Left ventricle myocardium inferior (tissue), 1 donor: Measurements from ENCODE around the gene AUTS2. TPM values are rescaled to one million over a fixed set of nuclear protein-coding genes. Genes with fewer than 3 reads are reported as not detected.

Source experiments
- DNase-seq: peaks from one replicate; pipeline ENCODE4 v3.0.0-alpha.2; 2020
- H3K27ac ChIP-seq: fragments of 200-600 bp; replicated peaks from 2 replicates; pipeline ENCODE4 v1.8.0; 2021
- H3K27me3 ChIP-seq: fragments of 200-600 bp; 2 replicates; pipeline ENCODE4 v1.8.0; 2021; ENCODE audit warnings: low read depth
- H3K36me3 ChIP-seq: fragments of 200-600 bp; 2 replicates; pipeline ENCODE4 v1.8.0; 2021
- H3K4me1 ChIP-seq: fragments of 200-600 bp; 2 replicates; pipeline ENCODE4 v1.8.0; 2021
- H3K4me3 ChIP-seq: fragments of 200-600 bp; 2 replicates; pipeline ENCODE4 v1.8.0; 2021; ENCODE audit warnings: mild to moderate bottlenecking, moderate library complexity
- H3K9me3 ChIP-seq: fragments of 200-600 bp; replicated peaks from 2 replicates; pipeline ENCODE4 v1.8.0; 2021
- intact Hi-C: fragments of 100-400 bp; cut with micrococcal nuclease; formaldehyde crosslinking; loops from one replicate; pipeline ENCODE4 v1.11.0; 2022
- total RNA-seq: library from RNA; stranded (reverse); fragmentation: NEBNext Ultra II Directional; extraction: Animal tissue kit (Norgen Biotek cat#: 25700); gene quantifications from one replicate; pipeline ENCODE4 v1.2.1, GENCODE V29; 2021
- TF ChIP-seq, protein P1 (sequence below): fragments of 200-600 bp; IDR thresholded peaks from 2 replicates; pipeline ENCODE4 v1.8.0; 2021; ENCODE audit warnings: antibody characterized with exemption, mild to moderate bottlenecking, borderline replicate concordance
- donor health status: DM: no; HTN: yes; CAD: no; lungs with severe emphysema.

The AUTS2 gene
- total RNA-seq, 1 donor from 2014 or later: 10.5 TPM

DNA sequence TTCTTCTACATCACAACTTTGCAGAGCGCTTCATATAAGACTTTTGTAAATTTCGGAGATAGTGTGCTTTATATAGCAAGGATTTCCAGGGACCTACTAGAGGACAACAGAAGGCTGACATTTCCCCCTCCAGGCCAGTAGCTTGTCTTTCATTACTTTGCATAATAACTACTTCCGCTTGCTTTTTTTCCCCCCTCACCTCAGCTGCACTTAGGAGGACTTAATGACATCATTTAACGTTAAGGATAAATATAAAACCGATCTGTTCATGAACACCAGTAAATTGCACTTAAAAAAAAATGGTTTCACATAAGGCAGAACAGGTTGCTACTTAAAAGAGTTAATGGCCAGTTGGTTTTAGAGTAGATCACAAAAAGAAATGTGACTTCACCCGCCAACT lies 172.3 kb downstream of the AUTS2 start:
- Histone ChIP-seq H3K9me3 (no peaks in the 10 kb centered on the region), H3K36me3 (no peaks in the 10 kb centered on the region), H3K27ac (no peak overlapping the region), H3K4me1 (peaks cover 32% of the 10 kb centered on the region), H3K27me3 (no peaks in the 10 kb centered on the region), H3K4me3 (no peak overlapping the region)
- no peak for DNase-seq
- TF ChIP-seq, protein P1, sequence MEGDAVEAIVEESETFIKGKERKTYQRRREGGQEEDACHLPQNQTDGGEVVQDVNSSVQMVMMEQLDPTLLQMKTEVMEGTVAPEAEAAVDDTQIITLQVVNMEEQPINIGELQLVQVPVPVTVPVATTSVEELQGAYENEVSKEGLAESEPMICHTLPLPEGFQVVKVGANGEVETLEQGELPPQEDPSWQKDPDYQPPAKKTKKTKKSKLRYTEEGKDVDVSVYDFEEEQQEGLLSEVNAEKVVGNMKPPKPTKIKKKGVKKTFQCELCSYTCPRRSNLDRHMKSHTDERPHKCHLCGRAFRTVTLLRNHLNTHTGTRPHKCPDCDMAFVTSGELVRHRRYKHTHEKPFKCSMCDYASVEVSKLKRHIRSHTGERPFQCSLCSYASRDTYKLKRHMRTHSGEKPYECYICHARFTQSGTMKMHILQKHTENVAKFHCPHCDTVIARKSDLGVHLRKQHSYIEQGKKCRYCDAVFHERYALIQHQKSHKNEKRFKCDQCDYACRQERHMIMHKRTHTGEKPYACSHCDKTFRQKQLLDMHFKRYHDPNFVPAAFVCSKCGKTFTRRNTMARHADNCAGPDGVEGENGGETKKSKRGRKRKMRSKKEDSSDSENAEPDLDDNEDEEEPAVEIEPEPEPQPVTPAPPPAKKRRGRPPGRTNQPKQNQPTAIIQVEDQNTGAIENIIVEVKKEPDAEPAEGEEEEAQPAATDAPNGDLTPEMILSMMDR: no peak
- intact Hi-C loops: no loop called here

DNA sequence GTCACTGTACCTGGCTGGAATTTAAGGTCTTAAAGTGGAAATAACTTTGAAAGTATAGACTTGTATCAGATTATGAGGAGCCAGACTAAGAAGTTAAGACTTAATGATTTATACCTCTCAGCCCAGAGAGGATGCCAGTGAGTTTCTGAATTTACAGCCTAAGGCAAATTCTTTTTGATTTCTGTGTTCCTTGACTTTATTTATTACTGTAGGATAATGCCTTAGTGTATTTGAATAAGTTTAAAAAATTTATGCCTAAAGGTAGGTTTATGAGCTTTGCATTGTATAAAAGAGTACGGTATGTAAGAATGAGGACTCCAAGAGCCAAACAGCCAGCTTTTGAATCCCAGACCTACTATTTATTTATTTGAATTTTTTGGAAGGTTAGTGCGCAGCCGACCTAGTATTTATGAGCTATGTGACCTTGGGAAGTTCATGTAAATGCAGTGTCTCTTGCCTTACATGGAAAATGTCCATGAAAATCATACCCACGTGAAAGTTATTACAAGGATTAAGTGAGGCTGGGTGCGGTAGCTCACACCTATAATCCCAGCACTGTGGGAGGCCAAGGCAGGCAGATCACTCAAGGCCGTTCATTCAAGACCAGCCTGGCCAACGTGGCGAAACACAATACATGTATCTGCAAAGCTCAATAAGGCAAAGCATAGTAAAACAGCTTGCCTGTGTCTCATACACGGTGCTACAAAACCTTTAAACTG lies 174.6 kb downstream of the AUTS2 start:
- TF ChIP-seq, protein P1: no peak
- Histone ChIP-seq H3K36me3 (no peaks in the 10 kb centered on the region), H3K27ac (no peak overlapping the region), H3K27me3 (no peaks in the 10 kb centered on the region), H3K4me3 (no peak overlapping the region), H3K4me1 (peaks cover 37% of the 10 kb centered on the region), H3K9me3 (no peaks in the 10 kb centered on the region)
- no peak for DNase-seq
- intact Hi-C loops: no loop called here

DNA sequence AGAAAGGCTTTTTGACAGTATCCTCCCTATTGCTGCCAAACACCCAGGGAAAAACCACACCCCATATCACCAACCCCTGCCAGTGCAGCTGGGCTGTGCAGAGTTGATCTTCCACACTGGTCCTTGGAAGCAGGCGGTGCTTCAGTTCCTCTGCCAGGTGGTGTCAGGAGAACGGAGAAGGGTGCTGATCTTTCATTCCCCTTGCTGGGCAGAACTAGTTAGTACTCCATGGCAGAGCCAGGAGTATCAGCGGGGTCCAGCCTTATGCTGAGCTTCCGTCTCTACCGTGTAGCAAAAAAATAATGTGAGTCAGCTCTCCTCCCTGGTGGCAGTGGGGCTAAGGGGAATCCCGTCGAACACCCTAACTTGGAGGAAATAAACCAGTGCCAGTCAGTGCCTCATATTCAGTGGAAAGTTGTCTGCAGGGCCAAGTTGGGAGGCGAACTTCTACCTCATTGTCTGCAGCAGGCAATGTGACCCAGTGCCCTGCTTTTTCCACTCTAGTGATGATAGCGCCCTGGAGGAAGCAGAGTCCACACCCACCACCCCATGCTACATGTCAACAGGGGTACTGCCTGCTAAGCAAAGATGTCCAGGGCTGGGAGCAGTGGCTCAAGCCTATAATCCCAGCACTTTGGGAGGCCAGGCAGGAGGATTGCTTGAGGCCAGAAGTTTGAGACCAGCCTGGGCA lies 175.4 kb downstream of the AUTS2 start:
- no peaks in the 10 kb centered on the region for H3K9me3 ChIP-seq
- no peaks in the 10 kb centered on the region for H3K27me3 ChIP-seq
- DNase-seq: no peak
- TF ChIP-seq, protein P1: no peak
- no peak overlapping the region for H3K4me3 ChIP-seq
- H3K4me1 ChIP-seq: peaks cover 32% of the 10 kb centered on the region
- no peaks in the 10 kb centered on the region for H3K36me3 ChIP-seq
- H3K27ac ChIP-seq: no peak overlapping the region
- intact Hi-C loops: no loop called here

DNA sequence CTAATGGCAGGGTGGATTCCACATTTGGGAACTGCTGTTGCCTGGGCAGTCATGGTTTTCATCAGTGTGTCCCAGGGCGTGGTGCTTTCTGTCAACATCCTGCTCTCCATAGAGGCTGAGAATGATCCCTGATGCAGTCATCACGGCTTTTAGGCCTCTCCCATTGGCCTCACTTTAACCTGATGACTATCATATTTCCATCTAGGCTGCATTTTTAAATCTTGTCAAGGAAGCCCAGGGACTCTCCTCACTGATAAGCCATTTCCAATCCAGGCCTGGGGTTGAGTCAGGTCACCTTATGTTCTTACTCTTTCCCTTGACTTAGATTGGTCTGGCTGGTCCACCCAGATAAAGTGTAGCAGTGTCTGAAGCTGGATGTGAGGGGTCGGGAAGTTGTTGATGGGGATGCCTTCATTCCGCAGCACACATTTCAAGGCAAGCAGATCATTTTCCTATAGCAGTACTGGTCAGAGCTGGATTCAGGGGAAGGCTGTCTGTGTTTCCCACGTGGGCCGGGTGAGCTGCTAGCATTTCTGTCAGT lies 177.0 kb downstream of the AUTS2 start:
- intact Hi-C loops: no loop called here
- peak; percentile 52 for DNase-seq
- Histone ChIP-seq H3K36me3 (no peaks in the 10 kb centered on the region), H3K9me3 (no peaks in the 10 kb centered on the region), H3K4me1 (peaks cover 21% of the 10 kb centered on the region), H3K27ac (peak overlapping the region; percentile 68), H3K4me3 (no peak overlapping the region), H3K27me3 (no peaks in the 10 kb centered on the region)
- TF ChIP-seq, protein P1: no peak

DNA sequence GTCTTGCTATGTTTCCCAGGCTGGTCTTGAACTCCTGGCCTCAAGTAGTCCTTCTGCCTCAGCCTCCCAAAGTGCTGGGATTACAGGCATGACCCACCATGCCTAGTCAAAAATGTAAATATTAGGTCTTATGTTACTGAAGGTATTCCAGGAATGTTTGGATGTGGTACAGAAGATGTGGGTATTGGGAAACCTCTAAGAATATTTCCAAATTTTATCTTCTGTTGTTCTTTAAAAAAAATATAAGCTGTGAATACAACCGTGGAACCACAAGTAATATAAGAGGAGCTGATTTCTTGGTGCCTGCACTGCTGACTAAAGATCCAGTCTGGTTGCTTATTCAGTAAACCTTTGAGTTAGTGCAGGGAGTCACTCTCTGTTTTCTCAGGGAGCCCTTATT lies 178.3 kb downstream of the AUTS2 start:
- peaks cover 31% of the 10 kb centered on the region for H3K4me1 ChIP-seq
- no peak overlapping the region for H3K27ac ChIP-seq
- no peaks in the 10 kb centered on the region for H3K36me3 ChIP-seq
- TF ChIP-seq, protein P1: no peak
- no peaks in the 10 kb centered on the region for H3K9me3 ChIP-seq
- no peak for DNase-seq
- no peaks in the 10 kb centered on the region for H3K27me3 ChIP-seq
- no peak overlapping the region for H3K4me3 ChIP-seq
- intact Hi-C loops: no loop called here
